SW 1271 (cell line): ENCODE data around the gene KYNU.
A peak's percentile ranks its signal among the peaks of the same experiment; 100 is the strongest.

Experiments used
- DNase-seq, 2 experiments: peaks; one replicate each; lab custom pipeline; 2025; lab: John Stamatoyannopoulos, UW

KYNU gene

GRCh38 chr2:142965443-142965842 is 88.0 kb downstream of the KYNU start:
- DNase-seq, result no peak

GRCh38 chr2:142966284-142966683 is 88.8 kb downstream of the KYNU start:
- DNase-seq, result no peak

GRCh38 chr2:142967060-142967459 is 89.6 kb downstream of the KYNU start:
- DNase-seq, result no peak

GRCh38 chr2:142973160-142973821 is 95.8 kb downstream of the KYNU start:
- no peak for DNase-seq

GRCh38 chr2:142973822-142974207 is 96.4 kb downstream of the KYNU start:
- no peak for DNase-seq

- DNase-seq, result no peak
These were observed 97.0 kb downstream of the KYNU start for GRCh38 chr2:142974288-142975024.

GRCh38 chr2:142975239-142975638 is 97.8 kb downstream of the KYNU start:
- no peak for DNase-seq

GRCh38 chr2:142980246-142981068 is 103.0 kb downstream of the KYNU start:
- DNase-seq, result peak in 1 of 2 experiments; percentile 41

- no peak for DNase-seq
These were observed 103.6 kb downstream of the KYNU start for GRCh38 chr2:142981069-142981378.

- no peak for DNase-seq
These were observed 104.3 kb downstream of the KYNU start for GRCh38 chr2:142981756-142982155.

- DNase-seq, result no peak
These were observed 105.7 kb downstream of the KYNU start for GRCh38 chr2:142983174-142983573.

GRCh38 chr2:142984657-142985056 is 107.2 kb downstream of the KYNU start:
- no peak for DNase-seq

- DNase-seq, result no peak
These were observed 109.6 kb downstream of the KYNU start for GRCh38 chr2:142987044-142987443.

GRCh38 chr2:142989273-142990204 is 112.1 kb downstream of the KYNU start:
- peak in 1 of 2 experiments; percentile 48 for DNase-seq

GRCh38 chr2:142991295-142991694 is 113.8 kb downstream of the KYNU start:
- DNase-seq, result no peak

GRCh38 chr2:142992840-142993239 is 115.4 kb downstream of the KYNU start:
- DNase-seq, result no peak

GRCh38 chr2:142993771-142994170 is 116.3 kb downstream of the KYNU start:
- DNase-seq, result no peak

GRCh38 chr2:142994665-142995064 is 117.2 kb downstream of the KYNU start:
- no peak for DNase-seq

- no peak for DNase-seq
These were observed 119.8 kb downstream of the KYNU start for GRCh38 chr2:142997231-142997630.

GRCh38 chr2:143000599-143000998 is 123.1 kb downstream of the KYNU start:
- DNase-seq, result no peak

- no peak for DNase-seq
These were observed 124.0 kb downstream of the KYNU start for GRCh38 chr2:143001501-143001900.

- DNase-seq, result no peak
These were observed 138.2 kb downstream of the KYNU start for GRCh38 chr2:143015656-143016055.
